Memory B cell (primary cell): Measurements from ENCODE around the gene PSTK.

ENCODE experiments used
- ATAC-seq: fragments of 150-1000 bp; cut with Tn5 transposase; 2 replicates; pipeline ENCODE4 v1.10.0; 2021; ENCODE audit warnings: low read depth, mild to moderate bottlenecking, moderate library complexity
- DNase-seq, 2 donors: peaks; one replicate each; pipeline ENCODE4 v3.0.0; 2022; ENCODE audit warnings: low spot score in 2 of 2
- H3K27ac Mint-ChIP-seq: one replicate; pipeline ENCODE4 v1.8.0; 2022; ENCODE audit warnings: mild to moderate bottlenecking, moderate library complexity, mixed read lengths
- H3K27me3 Mint-ChIP-seq: one replicate; pipeline ENCODE4 v1.8.0; 2022; ENCODE audit warnings: mixed read lengths
- H3K36me3 Mint-ChIP-seq: one replicate; pipeline ENCODE4 v1.8.0; 2022; ENCODE audit warnings: mild to moderate bottlenecking, mixed read lengths
- H3K4me1 Mint-ChIP-seq: one replicate; pipeline ENCODE4 v1.8.0; 2022; ENCODE audit warnings: mixed read lengths
- H3K4me3 Mint-ChIP-seq: one replicate; pipeline ENCODE4 v1.8.0; 2022; ENCODE audit warnings: mild to moderate bottlenecking, moderate library complexity, mixed read lengths
- H3K9me3 Mint-ChIP-seq: one replicate; pipeline ENCODE4 v1.8.0; 2022; ENCODE audit warnings: mixed read lengths

Gene PSTK

GRCh38 chr10:123019941-123020703, 39.9 kb downstream of the PSTK start:
- no peak overlapping the region for H3K27ac Mint-ChIP-seq
- H3K36me3 Mint-ChIP-seq: peaks cover 9% of the 10 kb centered on the region
- H3K4me1 Mint-ChIP-seq: peaks cover 7% of the 10 kb centered on the region
- no peak overlapping the region for H3K4me3 Mint-ChIP-seq
- H3K27me3 Mint-ChIP-seq: no peaks in the 10 kb centered on the region
- no peak for ATAC-seq
- no peaks in the 10 kb centered on the region for H3K9me3 Mint-ChIP-seq
- DNase-seq: no peak

- H3K9me3 Mint-ChIP-seq: no peaks in the 10 kb centered on the region
These were observed 41.3 kb downstream of the PSTK start for GRCh38 chr10:123021517-123021916.

GRCh38 chr10:123024540-123024939, 44.3 kb downstream of the PSTK start:
- H3K27me3 Mint-ChIP-seq: no peaks in the 10 kb centered on the region
- no peak overlapping the region for H3K4me3 Mint-ChIP-seq
- no peak overlapping the region for H3K27ac Mint-ChIP-seq
- no peak for ATAC-seq
- H3K36me3 Mint-ChIP-seq: peaks cover 2% of the 10 kb centered on the region
- peaks cover 9% of the 10 kb centered on the region for H3K4me1 Mint-ChIP-seq
- H3K9me3 Mint-ChIP-seq: no peaks in the 10 kb centered on the region
- DNase-seq: no peak

More at GRCh38 chr10:123021517-123021916, 41.3 kb downstream of the PSTK start:
- ATAC-seq: no peak
- Mint-ChIP-seq H3K4me1 (peaks cover 7% of the 10 kb centered on the region), H3K36me3 (peaks cover 4% of the 10 kb centered on the region), H3K4me3 (no peak overlapping the region), H3K27ac (no peak overlapping the region), H3K27me3 (no peaks in the 10 kb centered on the region)
- DNase-seq: no peak

GRCh38 chr10:123026302-123026701, 46.1 kb downstream of the PSTK start:
- Mint-ChIP-seq H3K9me3 (no peaks in the 10 kb centered on the region), H3K36me3 (peaks cover 2% of the 10 kb centered on the region), H3K4me3 (no peak overlapping the region), H3K4me1 (peaks cover 9% of the 10 kb centered on the region), H3K27ac (no peak overlapping the region), H3K27me3 (no peaks in the 10 kb centered on the region)
- DNase-seq (no peak), ATAC-seq (no peak)

GRCh38 chr10:123027861-123028260, 47.7 kb downstream of the PSTK start:
- DNase-seq: no peak
- peaks cover 3% of the 10 kb centered on the region for H3K36me3 Mint-ChIP-seq
- H3K27me3 Mint-ChIP-seq: no peaks in the 10 kb centered on the region
- ATAC-seq: no peak
- no peak overlapping the region for H3K27ac Mint-ChIP-seq
- H3K4me1 Mint-ChIP-seq: peaks cover 9% of the 10 kb centered on the region
- no peaks in the 10 kb centered on the region for H3K9me3 Mint-ChIP-seq
- H3K4me3 Mint-ChIP-seq: no peak overlapping the region

GRCh38 chr10:123031124-123031523, 50.9 kb downstream of the PSTK start:
- Mint-ChIP-seq H3K9me3 (peaks cover 1% of the 10 kb centered on the region), H3K36me3 (peaks cover 18% of the 10 kb centered on the region), H3K4me3 (no peak overlapping the region), H3K4me1 (peaks cover 4% of the 10 kb centered on the region), H3K27me3 (no peaks in the 10 kb centered on the region), H3K27ac (no peak overlapping the region)
- DNase-seq (no peak), ATAC-seq (no peak)

GRCh38 chr10:123034332-123034731, 54.1 kb downstream of the PSTK start:
- DNase-seq: no peak
- Mint-ChIP-seq H3K9me3 (peaks cover 1% of the 10 kb centered on the region), H3K4me1 (peaks cover 3% of the 10 kb centered on the region), H3K4me3 (no peak overlapping the region), H3K27me3 (no peaks in the 10 kb centered on the region), H3K36me3 (peaks cover 25% of the 10 kb centered on the region), H3K27ac (no peak overlapping the region)
- no peak for ATAC-seq

- H3K4me1 Mint-ChIP-seq: peaks cover 4% of the 10 kb centered on the region
- H3K4me3 Mint-ChIP-seq: no peak overlapping the region
- no peak for DNase-seq
- no peak overlapping the region for H3K27ac Mint-ChIP-seq
- H3K27me3 Mint-ChIP-seq: no peaks in the 10 kb centered on the region
- peaks cover 1% of the 10 kb centered on the region for H3K9me3 Mint-ChIP-seq
- H3K36me3 Mint-ChIP-seq: peaks cover 27% of the 10 kb centered on the region
- ATAC-seq: no peak
These were observed 55.4 kb downstream of the PSTK start for GRCh38 chr10:123035467-123036086.

GRCh38 chr10:123038782-123039631, 58.8 kb downstream of the PSTK start:
- no peak overlapping the region for H3K27ac Mint-ChIP-seq
- no peak for ATAC-seq
- H3K4me1 Mint-ChIP-seq: peaks cover 8% of the 10 kb centered on the region
- no peak for DNase-seq
- H3K4me3 Mint-ChIP-seq: no peak overlapping the region
- peaks cover 23% of the 10 kb centered on the region for H3K36me3 Mint-ChIP-seq
- H3K9me3 Mint-ChIP-seq: peaks cover 1% of the 10 kb centered on the region
- H3K27me3 Mint-ChIP-seq: no peaks in the 10 kb centered on the region

- no peak for ATAC-seq
- Mint-ChIP-seq H3K27ac (no peak overlapping the region), H3K27me3 (no peaks in the 10 kb centered on the region), H3K4me1 (peaks cover 8% of the 10 kb centered on the region), H3K4me3 (no peak overlapping the region), H3K9me3 (peaks cover 1% of the 10 kb centered on the region), H3K36me3 (peaks cover 20% of the 10 kb centered on the region)
- DNase-seq: no peak
These were observed 59.4 kb downstream of the PSTK start for GRCh38 chr10:123039632-123039930.
